ENCODE results near the gene MKRN2OS.

MKRN2OS gene, protein sequence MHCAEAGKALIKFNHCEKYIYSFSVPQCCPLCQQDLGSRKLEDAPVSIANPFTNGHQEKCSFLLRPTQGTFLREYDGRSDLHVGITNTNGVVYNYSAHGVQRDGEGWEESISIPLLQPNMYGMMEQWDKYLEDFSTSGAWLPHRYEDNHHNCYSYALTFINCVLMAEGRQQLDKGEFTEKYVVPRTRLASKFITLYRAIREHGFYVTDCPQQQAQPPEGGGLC

DNA sequence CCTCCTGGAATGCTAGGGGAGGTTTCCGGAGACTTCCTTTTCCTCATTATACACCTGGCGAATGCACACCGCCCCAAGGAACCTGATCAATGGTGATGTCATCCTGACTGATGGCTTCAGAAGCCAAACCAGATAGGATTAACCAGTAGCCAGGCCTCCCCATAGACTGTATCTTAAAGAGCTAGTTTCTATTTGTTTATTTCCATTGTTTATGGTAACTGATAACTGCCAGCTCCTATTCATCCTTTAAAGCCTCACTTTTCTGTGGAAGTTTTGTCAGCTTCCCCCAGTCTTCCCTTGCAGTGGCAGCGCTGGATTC, at the start of gene MKRN2OS:
MKRN2OS (minus strand) TSS at position 27 of the 319 bp plus-strand sequence. CDS start 35 bp downstream, outside the sequence.
- Histone ChIP-seq H3K27ac (ENCODE audit: poor library complexity, severe bottlenecking) (peak within 1 kb of the TSS; percentile 12), H3K4me1 (ENCODE audit: insufficient read depth, poor library complexity, severe bottlenecking) (no peaks in the 10 kb centered on the region), H3K9me3 (ENCODE audit: severe bottlenecking) (no peaks in the 10 kb centered on the region), H3K4me3 (ENCODE audit: severe bottlenecking) (peak within 1 kb of the TSS; percentile 25), H3K36me3 (ENCODE audit: low read depth) (no peaks in the 10 kb centered on the region), H3K27me3 (ENCODE audit: insufficient read depth, poor library complexity, severe bottlenecking) (no peaks in the 10 kb centered on the region)
- TF ChIP-seq, protein P1, sequence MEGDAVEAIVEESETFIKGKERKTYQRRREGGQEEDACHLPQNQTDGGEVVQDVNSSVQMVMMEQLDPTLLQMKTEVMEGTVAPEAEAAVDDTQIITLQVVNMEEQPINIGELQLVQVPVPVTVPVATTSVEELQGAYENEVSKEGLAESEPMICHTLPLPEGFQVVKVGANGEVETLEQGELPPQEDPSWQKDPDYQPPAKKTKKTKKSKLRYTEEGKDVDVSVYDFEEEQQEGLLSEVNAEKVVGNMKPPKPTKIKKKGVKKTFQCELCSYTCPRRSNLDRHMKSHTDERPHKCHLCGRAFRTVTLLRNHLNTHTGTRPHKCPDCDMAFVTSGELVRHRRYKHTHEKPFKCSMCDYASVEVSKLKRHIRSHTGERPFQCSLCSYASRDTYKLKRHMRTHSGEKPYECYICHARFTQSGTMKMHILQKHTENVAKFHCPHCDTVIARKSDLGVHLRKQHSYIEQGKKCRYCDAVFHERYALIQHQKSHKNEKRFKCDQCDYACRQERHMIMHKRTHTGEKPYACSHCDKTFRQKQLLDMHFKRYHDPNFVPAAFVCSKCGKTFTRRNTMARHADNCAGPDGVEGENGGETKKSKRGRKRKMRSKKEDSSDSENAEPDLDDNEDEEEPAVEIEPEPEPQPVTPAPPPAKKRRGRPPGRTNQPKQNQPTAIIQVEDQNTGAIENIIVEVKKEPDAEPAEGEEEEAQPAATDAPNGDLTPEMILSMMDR (IDR thresholded peaks at IDR 0.05; ENCODE audit: poor library complexity, severe bottlenecking) = no peak
- ATAC-seq (ENCODE audit: low read depth) (peak; percentile 99), DNase-seq (ENCODE audit: low spot score) (peak; percentile 77)

DNA sequence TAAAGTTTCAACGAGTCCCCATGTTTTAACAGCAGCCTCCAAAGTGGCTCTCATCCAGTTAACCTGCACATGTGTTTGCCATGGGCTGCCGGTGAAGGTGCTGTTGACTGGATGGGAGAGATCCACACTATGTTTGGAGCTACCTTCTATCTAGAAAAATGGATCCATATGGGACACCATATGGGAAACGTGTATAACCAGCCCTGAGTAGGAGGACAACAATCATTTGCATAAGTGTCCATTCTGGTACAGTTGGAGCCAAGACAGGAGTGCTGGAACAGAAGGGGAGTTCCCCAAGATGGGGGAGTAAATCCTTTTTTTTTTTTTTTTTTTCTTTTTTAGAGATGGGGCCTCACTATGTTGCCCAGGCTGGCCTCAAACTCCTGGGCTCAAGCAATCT, 48.2 kb upstream of the MKRN2OS start:
- Histone ChIP-seq H3K4me1 (ENCODE audit: insufficient read depth, poor library complexity, severe bottlenecking) (no peaks in the 10 kb centered on the region), H3K4me3 (ENCODE audit: severe bottlenecking) (no peak overlapping the region), H3K27me3 (ENCODE audit: insufficient read depth, poor library complexity, severe bottlenecking) (no peaks in the 10 kb centered on the region), H3K36me3 (ENCODE audit: low read depth) (peaks cover 66% of the 10 kb centered on the region), H3K9me3 (ENCODE audit: severe bottlenecking) (no peaks in the 10 kb centered on the region), H3K27ac (ENCODE audit: poor library complexity, severe bottlenecking) (no peak overlapping the region)
- no peak for DNase-seq (ENCODE audit: low spot score)
- TF ChIP-seq, protein P1 (IDR thresholded peaks at IDR 0.05; ENCODE audit: poor library complexity, severe bottlenecking) = no peak
- ATAC-seq (ENCODE audit: low read depth) = no peak

DNA sequence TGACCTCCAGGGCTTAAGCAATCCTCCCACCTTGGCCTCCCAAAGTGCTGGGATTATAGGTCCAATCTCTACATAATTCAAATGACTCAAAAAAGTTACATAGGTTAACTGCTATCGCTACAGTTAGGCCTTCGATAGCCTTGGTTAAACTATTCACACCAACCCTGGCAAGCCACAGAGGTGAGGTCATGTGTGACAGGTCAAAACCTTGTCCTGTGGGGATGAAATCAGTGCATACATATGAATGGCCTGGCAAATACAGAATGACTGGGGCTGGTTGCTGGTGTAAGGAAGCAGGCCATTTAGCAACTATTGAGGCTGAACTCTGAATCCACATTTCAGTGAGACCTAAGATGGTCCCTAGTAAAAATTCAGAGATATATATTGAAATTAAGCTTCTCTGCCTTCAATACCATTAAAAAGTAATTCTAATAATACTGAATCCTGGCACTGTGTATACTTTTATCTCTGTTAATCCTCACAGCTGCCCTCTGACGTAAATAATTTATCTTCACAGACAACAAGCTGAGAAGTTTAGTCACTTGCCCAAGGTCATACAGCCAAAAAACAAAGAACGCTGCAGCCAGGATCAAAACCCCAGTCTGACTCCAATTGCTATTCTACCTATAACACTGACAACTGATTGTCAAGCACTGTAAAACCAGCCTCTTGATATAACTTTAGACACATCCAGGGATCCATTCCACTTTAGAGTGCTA, 46.9 kb upstream of the MKRN2OS start:
- ATAC-seq (ENCODE audit: low read depth) (no peak), DNase-seq (ENCODE audit: low spot score) (no peak)
- TF ChIP-seq, protein P1 (IDR thresholded peaks at IDR 0.05; ENCODE audit: poor library complexity, severe bottlenecking) = no peak
- no peaks in the 10 kb centered on the region for H3K27me3 ChIP-seq (ENCODE audit: insufficient read depth, poor library complexity, severe bottlenecking)
- H3K4me1 ChIP-seq (ENCODE audit: insufficient read depth, poor library complexity, severe bottlenecking) = no peaks in the 10 kb centered on the region
- H3K4me3 ChIP-seq (ENCODE audit: severe bottlenecking) = no peak overlapping the region
- H3K9me3 ChIP-seq (ENCODE audit: severe bottlenecking) = no peaks in the 10 kb centered on the region
- H3K36me3 ChIP-seq (ENCODE audit: low read depth) = peaks cover 65% of the 10 kb centered on the region
- H3K27ac ChIP-seq (ENCODE audit: poor library complexity, severe bottlenecking) = no peak overlapping the region

DNA sequence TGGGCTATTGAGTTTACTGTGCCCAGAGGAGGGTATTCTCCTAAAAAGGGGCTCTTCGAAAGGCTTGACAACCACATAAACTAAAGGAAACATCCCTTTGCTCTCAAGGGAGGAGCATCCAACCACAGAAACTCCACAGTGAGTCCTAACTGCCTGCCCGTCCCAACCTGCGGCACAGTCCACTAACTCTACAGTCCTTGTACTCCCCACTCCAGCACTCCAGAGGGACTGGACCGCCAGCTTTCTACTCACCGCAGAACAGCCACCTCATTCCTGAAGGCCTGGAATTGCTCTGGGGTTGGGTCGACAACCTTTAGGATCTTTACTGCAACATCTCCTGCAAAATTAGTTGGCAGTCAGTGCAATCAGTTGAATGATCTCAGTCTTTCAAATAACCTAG, 46.2 kb upstream of the MKRN2OS start:
- peaks cover 65% of the 10 kb centered on the region for H3K36me3 ChIP-seq (ENCODE audit: low read depth)
- DNase-seq (ENCODE audit: low spot score) = no peak

More for the DNA sequence above, 46.2 kb upstream of the MKRN2OS start:
- no peak for ATAC-seq (ENCODE audit: low read depth)
- H3K4me1 ChIP-seq (ENCODE audit: insufficient read depth, poor library complexity, severe bottlenecking) = no peaks in the 10 kb centered on the region
- H3K27ac ChIP-seq (ENCODE audit: poor library complexity, severe bottlenecking) = no peak overlapping the region
- H3K9me3 ChIP-seq (ENCODE audit: severe bottlenecking) = no peaks in the 10 kb centered on the region
- no peak overlapping the region for H3K4me3 ChIP-seq (ENCODE audit: severe bottlenecking)
- TF ChIP-seq, protein P1 (IDR thresholded peaks at IDR 0.05; ENCODE audit: poor library complexity, severe bottlenecking) = no peak
- H3K27me3 ChIP-seq (ENCODE audit: insufficient read depth, poor library complexity, severe bottlenecking) = no peaks in the 10 kb centered on the region
